ENCODE data around the gene BAX. TPM values are rescaled to one million over a fixed set of nuclear protein-coding genes. Genes with fewer than 3 reads are reported as not detected.

Gene BAX
- total RNA-seq, 4 donors from 2014 or later, result 16.5 to 84.5 (median 39.5) TPM

DNA sequence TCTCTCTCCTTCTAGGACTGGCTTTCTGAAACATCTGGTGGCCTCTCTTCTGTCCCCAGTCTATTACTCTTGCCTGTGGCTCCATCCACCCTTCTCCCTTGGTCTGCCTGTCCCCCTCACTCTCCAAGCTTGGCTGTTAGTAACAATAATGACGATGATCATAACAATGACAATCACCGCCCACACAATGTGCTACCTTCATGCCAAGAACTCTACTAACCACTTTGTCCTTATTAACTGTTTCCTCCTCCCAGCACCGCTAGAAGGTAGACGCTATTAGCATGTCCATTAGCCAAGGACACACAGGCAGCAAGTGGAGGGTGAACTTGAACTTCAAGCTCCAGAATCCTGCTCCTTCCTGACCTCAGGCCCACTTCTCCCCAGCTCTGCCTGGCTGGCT, 35.7 kb downstream of the BAX start:
- H3K4me3 ChIP-seq, result no peak overlapping the region
- no peaks in the 10 kb centered on the region for H3K36me3 ChIP-seq
- peak overlapping the region in 1 of 2 donors; percentile 31 for H3K27ac ChIP-seq
- no peaks in the 10 kb centered on the region for H3K9me3 ChIP-seq
- H3K27me3 ChIP-seq, result no peaks in the 10 kb centered on the region
- DNase-seq, result no peak
- TF ChIP-seq POLR2A (IDR thresholded peaks at IDR 0.05), result no peak
- TF ChIP-seq, protein P1, sequence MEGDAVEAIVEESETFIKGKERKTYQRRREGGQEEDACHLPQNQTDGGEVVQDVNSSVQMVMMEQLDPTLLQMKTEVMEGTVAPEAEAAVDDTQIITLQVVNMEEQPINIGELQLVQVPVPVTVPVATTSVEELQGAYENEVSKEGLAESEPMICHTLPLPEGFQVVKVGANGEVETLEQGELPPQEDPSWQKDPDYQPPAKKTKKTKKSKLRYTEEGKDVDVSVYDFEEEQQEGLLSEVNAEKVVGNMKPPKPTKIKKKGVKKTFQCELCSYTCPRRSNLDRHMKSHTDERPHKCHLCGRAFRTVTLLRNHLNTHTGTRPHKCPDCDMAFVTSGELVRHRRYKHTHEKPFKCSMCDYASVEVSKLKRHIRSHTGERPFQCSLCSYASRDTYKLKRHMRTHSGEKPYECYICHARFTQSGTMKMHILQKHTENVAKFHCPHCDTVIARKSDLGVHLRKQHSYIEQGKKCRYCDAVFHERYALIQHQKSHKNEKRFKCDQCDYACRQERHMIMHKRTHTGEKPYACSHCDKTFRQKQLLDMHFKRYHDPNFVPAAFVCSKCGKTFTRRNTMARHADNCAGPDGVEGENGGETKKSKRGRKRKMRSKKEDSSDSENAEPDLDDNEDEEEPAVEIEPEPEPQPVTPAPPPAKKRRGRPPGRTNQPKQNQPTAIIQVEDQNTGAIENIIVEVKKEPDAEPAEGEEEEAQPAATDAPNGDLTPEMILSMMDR (IDR thresholded peaks at IDR 0.05), result no peak
- intact Hi-C loops (cut with DNase I; ENCODE audit: low total_unique reads), result no loop called here
- peaks cover 6 to 24% of the 10 kb centered on the region in 2 donors for H3K4me1 ChIP-seq

DNA sequence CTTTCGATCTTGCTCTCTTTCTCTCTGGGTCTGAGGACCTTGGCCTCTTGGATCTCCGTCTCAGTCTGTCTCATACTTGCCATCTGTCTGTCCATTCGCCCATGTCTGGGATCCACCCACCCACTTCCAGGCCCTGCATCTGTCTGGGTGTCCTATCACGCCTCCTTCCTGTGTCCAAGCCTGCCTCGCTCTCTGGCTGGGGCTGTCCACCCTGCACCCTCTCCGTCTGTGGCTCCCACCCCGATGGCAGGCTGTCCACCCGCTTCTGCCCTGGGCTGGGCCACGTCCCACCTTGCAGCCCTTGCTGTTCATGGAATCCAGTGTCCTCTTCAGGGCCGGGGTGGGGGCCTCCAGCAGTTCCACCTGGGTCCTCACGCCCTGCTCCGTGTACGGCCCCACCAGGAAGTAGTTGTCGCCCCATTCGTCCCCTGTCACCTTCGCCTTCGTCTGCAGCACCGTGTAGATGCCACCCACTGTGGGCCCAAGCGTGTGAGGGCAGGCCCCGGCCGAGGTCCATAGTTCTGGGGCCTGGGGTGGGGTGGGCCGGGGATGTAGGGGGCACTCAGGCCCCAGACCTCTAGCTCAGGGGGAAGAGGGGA, 36.4 kb downstream of the BAX start:
- no peak for TF ChIP-seq POLR2A (IDR thresholded peaks at IDR 0.05)
- TF ChIP-seq, protein P1 (IDR thresholded peaks at IDR 0.05), result no peak
- Histone ChIP-seq H3K4me1 (peaks cover 6 to 24% of the 10 kb centered on the region in 2 donors), H3K36me3 (no peaks in the 10 kb centered on the region), H3K9me3 (no peaks in the 10 kb centered on the region), H3K27me3 (no peaks in the 10 kb centered on the region), H3K4me3 (peak overlapping the region in 1 of 2 donors; percentile 77), H3K27ac (peak overlapping the region; percentile 93 to 97)
- no peak for DNase-seq
- intact Hi-C loops (cut with DNase I; ENCODE audit: low total_unique reads), result no loop called here

DNA sequence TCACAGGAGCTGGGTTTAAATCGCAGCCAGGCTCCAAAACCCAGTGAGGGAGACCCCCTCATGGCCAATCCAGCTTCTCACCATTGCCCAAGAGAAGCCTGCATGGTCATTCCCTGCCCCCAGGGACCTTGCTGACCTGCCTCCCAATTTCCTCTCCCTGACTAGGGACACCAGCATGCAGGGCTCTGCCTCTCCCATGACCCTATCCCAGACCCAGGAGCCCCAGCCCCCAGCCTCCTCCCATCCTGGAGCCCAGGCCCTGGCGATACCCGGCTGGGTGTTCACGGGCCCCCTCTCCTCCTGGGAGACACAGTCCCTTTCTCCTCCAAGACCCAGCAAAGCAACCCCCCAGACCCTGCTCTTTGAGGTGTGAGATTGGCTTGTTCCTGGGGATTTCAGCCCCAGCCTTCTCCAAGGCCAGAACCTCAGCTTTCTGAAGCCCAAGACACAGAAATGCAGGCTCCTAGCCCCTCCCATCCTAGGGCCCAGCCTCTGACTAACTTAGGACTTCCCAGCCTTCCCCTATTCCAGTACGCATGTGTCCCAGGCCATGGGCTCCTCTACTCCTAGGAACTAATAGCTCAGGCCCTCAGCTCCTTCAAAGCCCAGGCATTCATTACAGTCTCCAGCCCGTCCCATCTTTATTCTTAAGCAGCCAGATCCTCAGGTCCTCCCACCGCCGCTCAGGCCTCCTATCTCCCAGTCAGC, 37.4 kb downstream of the BAX start:
- DNase-seq, result peak; percentile 52 to 64
- Histone ChIP-seq H3K27me3 (no peaks in the 10 kb centered on the region), H3K9me3 (no peaks in the 10 kb centered on the region), H3K4me3 (peak overlapping the region; percentile 77 to 95), H3K27ac (peak overlapping the region; percentile 93 to 97), H3K36me3 (no peaks in the 10 kb centered on the region), H3K4me1 (peaks cover 6 to 24% of the 10 kb centered on the region in 2 donors)
- TF ChIP-seq POLR2A (IDR thresholded peaks at IDR 0.05), result peak; percentile 30 to 65
- TF ChIP-seq, protein P1 (IDR thresholded peaks at IDR 0.05), result no peak
- intact Hi-C loops (cut with DNase I; ENCODE audit: low total_unique reads), result no loop called here

DNA sequence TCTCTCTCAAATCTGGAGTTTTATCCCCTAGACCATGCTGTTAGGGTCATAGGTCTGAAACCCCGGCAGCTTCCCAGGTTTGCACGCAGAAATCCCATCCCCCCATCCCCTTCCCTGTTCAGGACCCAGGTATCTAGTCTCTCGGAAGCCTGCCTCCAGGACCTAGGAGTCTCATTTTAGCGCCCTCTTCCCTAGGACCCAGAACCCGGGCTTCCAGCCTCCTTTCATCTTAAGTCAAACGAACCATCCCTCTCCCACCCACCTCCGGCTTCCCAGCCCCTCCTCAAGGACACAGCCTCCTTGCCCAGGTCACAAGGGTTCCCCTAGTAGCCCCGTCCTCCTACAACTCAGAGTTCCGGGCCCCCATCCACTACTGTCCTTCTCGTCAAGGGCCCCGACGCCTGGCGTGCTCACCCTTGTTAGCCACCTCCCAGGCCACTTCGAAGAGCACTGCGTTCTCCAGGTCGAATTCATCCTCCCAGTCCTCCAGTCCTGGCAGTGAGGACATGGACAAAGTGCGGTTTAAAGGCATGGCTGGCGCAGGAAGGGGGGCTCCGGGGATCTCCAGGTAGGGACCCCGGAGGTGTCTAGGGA, 38.0 kb downstream of the BAX start:
- Histone ChIP-seq H3K36me3 (no peaks in the 10 kb centered on the region), H3K4me1 (peaks cover 6 to 24% of the 10 kb centered on the region in 2 donors), H3K9me3 (no peaks in the 10 kb centered on the region), H3K4me3 (peak overlapping the region; percentile 77 to 95), H3K27ac (peak overlapping the region; percentile 93 to 97), H3K27me3 (no peaks in the 10 kb centered on the region)
- TF ChIP-seq POLR2A (IDR thresholded peaks at IDR 0.05), result no peak
- TF ChIP-seq, protein P1 (IDR thresholded peaks at IDR 0.05), result no peak
- intact Hi-C loops (cut with DNase I; ENCODE audit: low total_unique reads), result no loop called here
- no peak for DNase-seq
